ENCODE measurements around the gene PYURF. TPM values are rescaled to one million over a fixed set of nuclear protein-coding genes. Genes with fewer than 3 reads are reported as not detected.
A peak's percentile ranks its signal among the peaks of the same experiment; 100 is the strongest.
"Not testable (repeated sequence)": the region's sequence is repeated elsewhere in the genome, so short reads cannot be mapped to it uniquely, and the experiment has no call there.

The PYURF gene, protein sequence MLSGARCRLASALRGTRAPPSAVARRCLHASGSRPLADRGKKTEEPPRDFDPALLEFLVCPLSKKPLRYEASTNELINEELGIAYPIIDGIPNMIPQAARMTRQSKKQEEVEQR
- total RNA-seq (74.6 TPM), polyA plus RNA-seq (137 TPM)

- peak; percentile 59 for DNase-seq (ENCODE audit: extremely low spot score)
- peak within 1 kb of the TSS; percentile 79 for H3K27ac ChIP-seq (ENCODE audit: low read depth)
- WGBS: under 1% methylated on average over 68 of the region's 68 CpGs
- H3K36me3 ChIP-seq (ENCODE audit: insufficient read depth): peaks cover 2% of the 10 kb centered on the region
- H3K4me3 ChIP-seq (ENCODE audit: low read depth, low read length): peak within 1 kb of the TSS; percentile 75
- no peaks in the 10 kb centered on the region for H3K4me1 ChIP-seq (ENCODE audit: insufficient read depth)
Measured at GRCh38 chr4:88523325-88524129, at the start of gene PYURF. Gene PYURF (minus strand): TSS chr4:88523776. CDS start chr4:88523700, 76 bp downstream.

GRCh38 chr4:88570001-88570400, 46.4 kb upstream of the PYURF start:
- H3K36me3 ChIP-seq (ENCODE audit: insufficient read depth): no peaks in the 10 kb centered on the region
- no peak overlapping the region for H3K27ac ChIP-seq (ENCODE audit: low read depth)
- H3K4me3 ChIP-seq (ENCODE audit: low read depth, low read length): no peak overlapping the region
- no peaks in the 10 kb centered on the region for H3K4me1 ChIP-seq (ENCODE audit: insufficient read depth)
- no peak for DNase-seq (ENCODE audit: extremely low spot score)

GRCh38 chr4:88567591-88567990, 44.0 kb upstream of the PYURF start:
- WGBS: 90% methylated on average over 1 of the region's 1 CpG
- no peak overlapping the region for H3K27ac ChIP-seq (ENCODE audit: low read depth)
- no peak for DNase-seq (ENCODE audit: extremely low spot score)
- H3K4me3 ChIP-seq (ENCODE audit: low read depth, low read length): no peak overlapping the region
- no peaks in the 10 kb centered on the region for H3K4me1 ChIP-seq (ENCODE audit: insufficient read depth)
- no peaks in the 10 kb centered on the region for H3K36me3 ChIP-seq (ENCODE audit: insufficient read depth)

- DNase-seq (ENCODE audit: extremely low spot score): no peak
- H3K4me1 ChIP-seq (ENCODE audit: insufficient read depth): no peaks in the 10 kb centered on the region
- no peak overlapping the region for H3K4me3 ChIP-seq (ENCODE audit: low read depth, low read length)
- H3K36me3 ChIP-seq (ENCODE audit: insufficient read depth): no peaks in the 10 kb centered on the region
- H3K27ac ChIP-seq (ENCODE audit: low read depth): no peak overlapping the region
- WGBS: 90% methylated on average over 7 of the region's 7 CpGs
Measured at GRCh38 chr4:88549815-88550214, 26.2 kb upstream of the PYURF start.

DNA sequence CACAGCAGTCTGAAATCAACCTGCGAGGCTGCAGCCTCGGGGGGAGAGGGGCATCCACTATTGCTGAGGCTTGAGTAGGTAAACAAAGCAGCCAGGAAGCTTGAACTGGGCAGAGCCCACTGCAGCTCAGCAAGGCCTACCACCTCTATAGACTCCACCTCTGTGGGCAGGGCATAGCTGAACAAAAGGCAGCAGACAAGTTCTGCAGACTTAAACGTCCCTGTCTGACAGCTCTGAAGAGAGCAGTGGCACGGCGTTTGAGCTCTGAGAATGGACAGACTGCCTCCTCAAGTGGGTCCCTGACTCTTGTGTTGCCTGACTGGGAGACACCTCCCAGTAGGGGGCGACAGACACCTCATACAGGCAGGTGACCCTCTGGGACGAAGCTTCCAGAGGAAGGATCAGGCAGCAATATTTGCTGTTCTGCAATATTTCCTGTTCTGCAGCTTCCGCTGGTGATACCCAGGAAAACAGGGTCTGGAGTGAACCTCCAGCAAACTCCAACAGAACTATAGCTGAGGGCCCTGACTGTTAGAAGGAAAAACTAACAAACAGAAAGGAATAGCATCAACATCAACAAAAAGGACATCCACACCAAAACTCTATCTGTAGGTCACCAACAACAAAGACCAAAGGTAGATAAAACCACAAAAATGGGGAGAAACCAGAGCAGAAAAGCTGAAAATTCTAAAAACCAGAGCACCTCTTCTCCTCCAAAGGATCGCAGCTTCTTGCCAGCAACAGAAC, 15.9 kb upstream of the PYURF start:
- 28% methylated on average over 9 of the region's 9 CpGs for WGBS
- DNase-seq (ENCODE audit: extremely low spot score); H3K27ac ChIP-seq (ENCODE audit: low read depth); H3K4me3 ChIP-seq (ENCODE audit: low read depth, low read length); H3K36me3 ChIP-seq (ENCODE audit: insufficient read depth); H3K4me1 ChIP-seq (ENCODE audit: insufficient read depth): not testable (repeated sequence)

GRCh38 chr4:88537709-88538108, 14.1 kb upstream of the PYURF start:
- 89% methylated on average over 1 of the region's 1 CpG for WGBS
- no peaks in the 10 kb centered on the region for H3K36me3 ChIP-seq (ENCODE audit: insufficient read depth)
- no peaks in the 10 kb centered on the region for H3K4me1 ChIP-seq (ENCODE audit: insufficient read depth)
- no peak overlapping the region for H3K27ac ChIP-seq (ENCODE audit: low read depth)
- H3K4me3 ChIP-seq (ENCODE audit: low read depth, low read length): no peak overlapping the region
- DNase-seq (ENCODE audit: extremely low spot score): no peak

DNA sequence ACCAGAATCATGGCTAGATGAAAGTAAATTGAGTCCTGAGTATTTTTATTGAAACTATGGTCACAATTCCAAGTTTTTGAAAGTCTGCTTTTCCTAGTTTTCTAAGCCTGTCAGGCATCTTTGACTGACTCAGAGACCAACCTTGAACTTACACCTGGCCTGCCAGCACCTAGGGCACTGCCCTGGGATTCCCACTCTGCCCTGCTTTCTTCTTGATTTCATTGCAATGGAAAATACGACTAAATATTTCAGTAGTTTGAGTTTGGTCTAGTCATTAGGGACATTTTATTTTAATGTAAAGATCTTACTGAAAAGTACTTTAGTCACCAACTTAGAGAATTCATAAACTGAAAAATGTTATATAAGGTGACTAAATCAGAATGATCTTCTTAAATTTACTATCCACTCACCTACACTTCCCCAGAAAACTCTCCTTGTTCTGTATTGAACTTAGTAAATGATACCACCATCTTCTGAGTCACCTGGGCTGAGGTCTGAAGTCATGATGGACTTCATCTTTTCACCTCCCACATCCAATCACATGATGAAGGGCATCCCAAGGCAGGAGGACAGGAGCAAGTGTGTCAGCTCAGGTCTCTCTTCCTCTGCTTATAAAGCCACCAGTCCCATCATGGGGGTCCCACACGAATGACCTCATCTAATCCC, 11.6 kb upstream of the PYURF start:
- 86% methylated on average over 2 of the region's 2 CpGs for WGBS
- no peaks in the 10 kb centered on the region for H3K36me3 ChIP-seq (ENCODE audit: insufficient read depth)
- no peak overlapping the region for H3K27ac ChIP-seq (ENCODE audit: low read depth)
- no peak for DNase-seq (ENCODE audit: extremely low spot score)
- no peaks in the 10 kb centered on the region for H3K4me1 ChIP-seq (ENCODE audit: insufficient read depth)
- no peak overlapping the region for H3K4me3 ChIP-seq (ENCODE audit: low read depth, low read length)

- Histone ChIP-seq H3K36me3 (ENCODE audit: insufficient read depth) (no peaks in the 10 kb centered on the region), H3K27ac (ENCODE audit: low read depth) (no peak overlapping the region), H3K4me3 (ENCODE audit: low read depth, low read length) (no peak overlapping the region), H3K4me1 (ENCODE audit: insufficient read depth) (no peaks in the 10 kb centered on the region)
- WGBS: 64% methylated on average over 4 of the region's 4 CpGs
- no peak for DNase-seq (ENCODE audit: extremely low spot score)
Measured at GRCh38 chr4:88533937-88534750, 10.6 kb upstream of the PYURF start.

DNA sequence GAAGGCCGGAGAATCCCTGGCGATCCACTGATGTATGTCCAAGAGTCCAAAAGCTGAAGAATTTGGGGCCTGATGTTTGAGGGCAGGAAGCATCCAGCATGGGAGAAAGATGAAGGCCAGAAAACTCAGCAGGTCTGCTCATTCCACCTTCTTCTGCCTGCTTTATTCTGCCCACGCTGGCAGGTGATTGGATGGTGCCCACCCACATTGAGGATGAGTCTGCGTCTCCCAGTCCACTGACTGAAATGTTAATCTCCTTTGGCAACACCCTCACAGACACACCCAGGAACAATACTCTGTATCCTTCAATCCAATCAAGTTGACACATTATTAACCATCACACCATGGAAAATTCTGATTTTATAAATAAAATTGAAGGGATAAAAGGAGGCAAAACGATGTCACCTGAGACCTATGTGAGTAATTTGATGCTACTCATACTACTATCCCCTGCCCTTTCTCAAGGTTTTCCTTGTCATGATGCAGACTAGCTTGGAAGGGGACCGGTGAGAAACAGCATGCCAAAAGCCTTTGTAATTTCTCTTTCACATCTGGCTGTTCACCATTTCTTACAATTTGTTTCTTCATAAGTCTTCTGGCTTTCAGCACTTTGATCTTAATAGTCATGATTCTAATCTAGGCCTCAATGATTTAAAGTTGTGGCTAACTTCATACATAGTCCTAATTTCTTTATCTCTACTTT, 9.7 kb upstream of the PYURF start:
- no peak overlapping the region for H3K27ac ChIP-seq (ENCODE audit: low read depth)
- WGBS: 76% methylated on average over 6 of the region's 6 CpGs
- no peaks in the 10 kb centered on the region for H3K4me1 ChIP-seq (ENCODE audit: insufficient read depth)
- no peak for DNase-seq (ENCODE audit: extremely low spot score)
- no peak overlapping the region for H3K4me3 ChIP-seq (ENCODE audit: low read depth, low read length)
- H3K36me3 ChIP-seq (ENCODE audit: insufficient read depth): no peaks in the 10 kb centered on the region

DNA sequence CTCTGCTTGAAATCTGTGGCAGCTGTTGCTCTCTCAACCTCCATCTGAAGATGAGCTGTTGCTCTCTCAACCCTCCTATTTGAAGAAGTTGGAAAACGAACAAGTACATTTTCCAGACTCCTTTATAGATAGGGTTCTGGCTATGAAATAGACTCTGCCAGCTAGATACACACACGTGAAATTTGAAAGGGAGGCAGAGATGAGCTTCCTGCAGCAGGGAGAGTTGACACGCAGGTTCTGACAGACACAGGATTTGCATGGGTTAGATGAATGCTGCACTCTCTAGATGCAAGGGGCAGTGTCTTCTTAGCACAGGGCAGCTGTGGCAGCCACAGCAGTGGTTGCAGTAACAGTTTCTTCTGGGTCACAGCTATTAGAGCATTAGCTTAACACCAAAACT, 8.0 kb upstream of the PYURF start:
- DNase-seq (ENCODE audit: extremely low spot score): no peak
- Histone ChIP-seq H3K36me3 (ENCODE audit: insufficient read depth) (no peaks in the 10 kb centered on the region), H3K4me3 (ENCODE audit: low read depth, low read length) (no peak overlapping the region), H3K27ac (ENCODE audit: low read depth) (no peak overlapping the region), H3K4me1 (ENCODE audit: insufficient read depth) (no peaks in the 10 kb centered on the region)
- 56% methylated on average over 3 of the region's 3 CpGs for WGBS

GRCh38 chr4:88528861-88529260, 5.3 kb upstream of the PYURF start:
- WGBS: 88% methylated on average over 3 of the region's 3 CpGs
- no peak overlapping the region for H3K27ac ChIP-seq (ENCODE audit: low read depth)
- DNase-seq (ENCODE audit: extremely low spot score): no peak
- H3K4me1 ChIP-seq (ENCODE audit: insufficient read depth): no peaks in the 10 kb centered on the region
- no peaks in the 10 kb centered on the region for H3K36me3 ChIP-seq (ENCODE audit: insufficient read depth)
- H3K4me3 ChIP-seq (ENCODE audit: low read depth, low read length): no peak overlapping the region

- no peak overlapping the region for H3K27ac ChIP-seq (ENCODE audit: low read depth)
- no peaks in the 10 kb centered on the region for H3K36me3 ChIP-seq (ENCODE audit: insufficient read depth)
- H3K4me3 ChIP-seq (ENCODE audit: low read depth, low read length): no peak overlapping the region
- WGBS: 92% methylated on average over 8 of the region's 8 CpGs
- no peak for DNase-seq (ENCODE audit: extremely low spot score)
- no peaks in the 10 kb centered on the region for H3K4me1 ChIP-seq (ENCODE audit: insufficient read depth)
Measured at GRCh38 chr4:88527787-88528186, 4.2 kb upstream of the PYURF start.
